Measurements from ENCODE around the gene DLEC1.

DLEC1 gene

GRCh38 chr3:38002940-38003339 is 36.1 kb upstream of the DLEC1 start:
- no peak for DNase-seq

GRCh38 chr3:38003371-38003816 is 35.6 kb upstream of the DLEC1 start:
- peak; percentile 59 for DNase-seq

GRCh38 chr3:38003817-38004414 is 35.1 kb upstream of the DLEC1 start:
- DNase-seq = no peak

DNA sequence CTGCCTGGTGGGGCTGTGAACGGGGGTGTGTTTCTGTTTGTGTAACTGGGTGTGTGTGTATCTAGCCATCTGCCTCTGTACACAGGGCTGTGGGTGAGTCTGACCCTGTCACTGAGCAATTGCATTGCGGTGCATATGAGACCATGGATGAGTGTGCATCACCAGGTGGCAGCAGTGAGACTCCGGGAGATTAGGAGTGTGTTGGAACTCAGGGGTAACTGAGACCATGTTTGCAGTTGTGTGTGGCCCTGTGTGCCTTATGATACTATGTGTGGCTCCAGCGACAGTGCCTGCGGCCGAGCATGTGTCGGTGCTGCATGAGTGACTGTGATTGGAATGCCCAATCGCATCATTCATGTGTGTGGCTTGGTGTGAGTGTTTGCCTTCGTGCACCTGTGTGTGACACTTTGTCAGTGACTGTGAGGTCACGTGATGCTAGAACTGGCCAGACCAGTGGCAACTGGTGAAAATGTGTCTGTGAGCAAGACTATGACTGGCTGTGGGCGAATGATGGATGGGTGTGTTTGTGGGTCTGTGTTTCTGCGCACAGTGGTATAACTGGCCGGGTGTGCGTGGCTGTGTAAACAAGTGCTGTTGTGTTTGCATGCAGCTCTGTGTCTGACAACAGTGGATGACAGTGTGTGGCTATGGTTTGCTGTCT is 34.5 kb upstream of the DLEC1 start:
- DNase-seq = peak; percentile 34

- no peak for DNase-seq
Observed at GRCh38 chr3:38005076-38006020, 33.7 kb upstream of the DLEC1 start.

DNA sequence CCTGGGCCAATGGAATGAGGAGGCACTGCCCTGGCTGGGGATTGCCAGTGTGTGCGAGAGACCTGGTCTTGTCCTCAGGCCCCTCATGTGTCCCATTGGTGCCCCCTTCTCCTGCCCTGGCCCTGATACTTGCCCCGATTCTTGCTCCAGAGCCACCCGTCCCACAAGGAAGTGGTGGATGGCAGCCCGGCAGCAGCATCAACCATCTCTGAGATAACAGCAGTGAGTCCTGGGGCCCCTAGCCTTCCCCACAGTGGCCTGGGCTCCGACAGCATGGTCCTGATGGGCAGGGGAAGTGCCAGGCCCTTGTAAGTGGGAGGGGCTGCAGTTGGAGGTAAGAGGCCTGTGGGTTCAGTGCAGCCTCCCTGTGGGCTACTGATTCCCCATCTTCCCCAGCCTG is 33.0 kb upstream of the DLEC1 start:
- no peak for DNase-seq

GRCh38 chr3:38006445-38006995 is 32.5 kb upstream of the DLEC1 start:
- no peak for DNase-seq

- no peak for DNase-seq
Observed at GRCh38 chr3:38007754-38008090, 31.3 kb upstream of the DLEC1 start.

DNA sequence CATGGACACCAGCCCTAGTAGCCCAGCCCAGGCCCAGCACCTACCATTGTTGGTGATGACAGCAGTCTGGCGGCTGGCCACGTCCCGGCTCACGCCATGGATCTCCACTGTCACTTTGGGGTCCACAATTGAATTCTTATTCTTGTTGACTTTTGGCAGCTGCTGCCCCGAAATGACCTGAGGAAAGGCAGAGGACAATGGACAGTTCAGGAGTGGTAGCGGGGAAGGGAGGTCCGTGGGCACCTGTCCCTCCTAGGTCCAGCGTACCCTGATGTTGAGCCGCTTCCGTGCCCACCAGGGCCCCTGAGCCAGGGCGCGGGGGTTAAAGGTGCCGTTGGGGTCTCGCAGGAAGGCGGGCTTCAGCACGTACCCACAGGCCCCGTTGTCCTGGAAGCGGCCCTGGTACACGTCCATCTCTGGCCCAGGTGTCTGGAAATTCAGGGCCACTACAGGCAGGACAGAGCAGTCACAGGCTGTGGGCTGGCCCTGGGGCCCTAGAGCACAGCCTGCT is 30.8 kb upstream of the DLEC1 start:
- no peak for DNase-seq

- DNase-seq = no peak
Observed at GRCh38 chr3:38008971-38009580, 29.9 kb upstream of the DLEC1 start.

DNA sequence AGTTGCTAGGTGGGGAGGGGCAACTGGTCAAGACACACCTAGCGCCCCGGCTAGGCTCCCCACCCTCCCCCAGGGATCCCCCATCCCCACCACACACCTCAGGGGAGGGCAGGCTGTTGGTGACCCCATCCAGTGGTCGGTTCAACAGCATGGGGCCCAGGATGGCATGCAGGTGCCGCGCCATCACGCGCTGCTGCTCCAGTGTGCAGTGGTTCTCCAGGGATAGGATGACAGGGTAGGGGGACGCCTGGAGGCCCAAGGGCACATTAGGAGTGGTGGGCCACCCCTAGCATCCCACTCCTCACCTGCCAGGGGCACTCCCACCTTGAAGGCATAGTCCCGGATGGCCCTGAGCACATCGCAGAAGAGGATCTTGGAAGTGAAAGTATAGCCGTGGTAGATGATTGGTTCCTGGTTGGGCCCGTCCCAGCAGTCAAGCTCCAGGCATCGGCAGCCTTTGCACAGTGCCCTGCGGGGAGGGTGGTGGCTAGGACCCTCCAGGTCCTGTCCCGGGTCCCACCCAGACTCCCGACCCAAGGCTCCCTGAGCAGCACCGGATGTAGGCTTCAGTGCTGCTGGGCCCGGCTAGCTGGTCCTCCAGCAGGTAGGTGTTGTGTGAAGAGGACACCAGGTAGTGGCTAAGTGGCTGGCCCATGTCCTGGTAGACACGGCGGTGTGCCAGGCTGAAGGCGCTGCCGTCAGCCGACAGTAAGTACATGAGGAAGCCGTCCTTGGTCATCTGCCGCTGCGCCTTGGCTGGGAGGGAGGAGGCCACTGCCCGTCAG is 29.0 kb upstream of the DLEC1 start:
- no peak for DNase-seq

GRCh38 chr3:38011111-38011510 is 27.9 kb upstream of the DLEC1 start:
- no peak for DNase-seq

- DNase-seq = no peak
Observed at GRCh38 chr3:38015485-38015884, 23.5 kb upstream of the DLEC1 start.

DNA sequence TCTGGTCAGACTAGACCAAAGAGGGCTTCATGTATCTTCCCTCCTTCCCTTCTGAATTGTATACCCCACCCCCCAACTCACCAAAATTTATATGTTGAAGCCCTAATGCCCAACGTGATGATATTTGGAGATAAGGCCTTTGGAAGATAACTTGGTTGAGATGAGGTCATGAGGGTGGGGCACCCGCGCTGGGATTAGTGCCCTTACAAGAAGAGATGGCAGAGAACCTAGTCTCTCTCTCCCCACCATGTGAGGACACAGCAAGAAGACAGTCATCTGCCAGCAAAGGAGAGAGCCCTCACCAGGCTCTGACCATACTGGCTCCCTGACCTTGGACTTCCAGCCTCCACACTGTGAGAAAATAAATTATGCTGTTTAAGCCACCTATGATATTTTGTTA is 23.0 kb upstream of the DLEC1 start:
- no peak for DNase-seq

GRCh38 chr3:38016410-38016809 is 22.6 kb upstream of the DLEC1 start:
- no peak for DNase-seq

DNA sequence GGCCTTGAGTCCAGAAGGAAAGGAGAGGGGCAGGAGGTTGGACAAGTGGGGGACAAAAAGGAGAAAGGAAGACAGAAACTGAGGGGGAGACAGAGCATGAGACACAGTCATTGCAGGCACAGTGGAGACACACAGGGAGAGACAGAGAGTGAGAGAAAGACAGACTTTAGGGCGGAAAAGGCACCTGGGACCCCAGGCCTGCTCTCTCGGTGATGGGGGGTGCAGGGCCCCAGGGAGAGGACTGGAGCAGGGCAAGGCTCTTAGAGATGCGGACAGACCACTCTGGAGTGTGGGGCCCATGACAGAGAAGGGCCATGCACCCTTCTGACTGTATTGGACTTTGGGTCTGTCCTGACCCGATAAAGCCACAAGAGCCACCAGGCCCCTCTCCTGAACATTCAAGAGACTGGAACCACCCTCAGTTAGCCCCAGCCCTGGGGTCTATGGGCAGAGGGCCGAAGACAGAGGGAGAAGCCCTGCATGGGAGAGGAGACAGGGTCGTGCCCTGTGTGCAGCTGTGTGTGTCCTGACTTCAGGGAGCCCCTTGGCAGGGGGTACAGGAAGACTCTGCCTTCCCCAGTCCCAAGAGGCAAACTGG is 22.1 kb upstream of the DLEC1 start:
- no peak for DNase-seq

DNA sequence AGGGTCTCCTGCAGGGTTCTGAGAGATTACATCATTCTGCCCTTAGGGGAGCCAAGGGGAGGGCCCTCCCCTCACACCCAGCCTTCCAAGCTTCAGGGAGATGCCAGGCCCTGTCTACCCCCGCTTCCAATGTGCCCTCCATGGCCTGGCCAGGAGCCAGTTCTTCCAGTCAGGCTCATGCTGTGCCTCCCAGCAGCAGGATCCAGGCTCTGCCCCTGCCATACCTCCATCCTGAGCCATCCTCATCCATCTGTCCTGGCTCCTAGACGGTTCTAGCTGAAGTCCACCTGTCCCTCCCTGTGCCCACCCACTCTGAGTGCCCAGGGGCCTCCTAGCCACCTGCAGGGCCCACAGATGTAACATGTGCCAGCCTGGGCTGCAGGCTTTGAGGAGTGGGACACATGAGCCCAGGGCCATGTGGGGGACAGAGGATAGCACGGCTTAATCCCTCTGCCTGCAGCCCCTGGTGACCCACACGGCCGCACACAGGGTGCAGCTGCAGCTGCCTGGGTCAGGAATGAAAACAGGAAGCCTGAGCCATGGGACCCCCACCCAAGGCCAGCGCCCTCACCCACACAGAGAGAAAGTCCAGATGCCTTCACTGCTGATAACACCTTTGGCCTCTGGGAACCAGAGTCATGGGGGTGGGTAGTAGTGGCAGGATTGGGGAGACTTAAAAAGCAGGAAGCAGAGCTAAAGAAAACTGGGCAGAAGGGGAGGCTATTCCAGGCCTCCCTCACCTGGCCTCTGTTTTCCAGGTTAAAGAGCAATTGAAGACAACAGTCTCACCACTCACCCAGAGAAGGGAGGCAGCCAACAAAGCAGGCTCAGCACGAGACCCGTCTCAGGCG is 21.3 kb upstream of the DLEC1 start:
- no peak for DNase-seq

- DNase-seq = no peak
Observed at GRCh38 chr3:38018296-38019266, 20.4 kb upstream of the DLEC1 start.

GRCh38 chr3:38019658-38020341 is 19.2 kb upstream of the DLEC1 start:
- no peak for DNase-seq
